Measurements from ENCODE around the gene ZNF536. TPM values are rescaled to one million over a fixed set of nuclear protein-coding genes. Genes with fewer than 3 reads are reported as not detected.

ZNF536 gene
- total RNA-seq, 1 experiment from 2014 or later = not detected

- Histone ChIP-seq H3K56ac (ENCODE audit: insufficient read length, low read depth, low read length) (no peak overlapping the region), H3K4me2 (ENCODE audit: insufficient read depth, insufficient read length, low read length) (peak overlapping the region; percentile 48), H3K18ac (ENCODE audit: insufficient read length, low read depth, low read length) (no peak overlapping the region), H3K4me1 (ENCODE audit: insufficient read depth, low read length) (0 out of 2 replicates have a peak, but pooled peaks cover 3% of the 10 kb centered on the region), H3K79me1 (ENCODE audit: insufficient read depth, low read depth, low read length, poor library complexity, severe bottlenecking) (no peaks in the 10 kb centered on the region), H2BK5ac (ENCODE audit: insufficient read length, low read length) (no peak overlapping the region), H4K91ac (ENCODE audit: insufficient read length, low read depth, low read length) (no peak overlapping the region), H2BK20ac (ENCODE audit: low read depth, low read length, poor library complexity, severe bottlenecking) (no peak overlapping the region), H3K27ac (ENCODE audit: insufficient read length, low read depth, low read length) (no peak overlapping the region), H3K14ac (ENCODE audit: insufficient read depth, low read length) (no peak overlapping the region), H4K8ac (replicated peaks; ENCODE audit: insufficient read length, low read depth, low read length) (no peak overlapping the region), H2AFZ (ENCODE audit: low read length) (no peak overlapping the region), H3K4ac (ENCODE audit: low read depth, low read length) (no peak overlapping the region), H3K9me3 (ENCODE audit: control insufficient read depth, low read depth, low read length) (no peaks in the 10 kb centered on the region), H4K5ac (ENCODE audit: insufficient read length, low read depth, low read length) (no peak overlapping the region), H3K9ac (ENCODE audit: extremely low read depth, insufficient read length, low read length) (no peak overlapping the region), H2BK15ac (ENCODE audit: low read depth, low read length) (no peak overlapping the region), H3K23me2 (ENCODE audit: insufficient read length, low read depth, low read length, poor library complexity, severe bottlenecking) (peaks cover 12% of the 10 kb centered on the region), H2BK12ac (ENCODE audit: insufficient read length, low read depth, low read length) (no peak overlapping the region), H3K27me3 (ENCODE audit: insufficient read depth, low read length) (peaks cover 3% of the 10 kb centered on the region; the same call in 1 of the 2 replicates), H4K20me1 (ENCODE audit: control insufficient read depth, insufficient read depth, insufficient read length) (no peaks in the 10 kb centered on the region), H2BK120ac (ENCODE audit: low read depth, low read length, poor library complexity, severe bottlenecking) (no peak overlapping the region), H3K79me2 (ENCODE audit: insufficient read depth, low read length) (no peaks in the 10 kb centered on the region), H3K23ac (ENCODE audit: insufficient read length, low read depth, low read length) (no peak overlapping the region), H3T11ph (ENCODE audit: low read length) (no peak overlapping the region), H2AK5ac (ENCODE audit: insufficient read length, low read length) (no peak overlapping the region)
- H3K27ac Mint-ChIP-seq = no peak overlapping the region
- no peaks in the 10 kb centered on the region for H3K36me3 Mint-ChIP-seq (ENCODE audit: insufficient read depth in 1 of 3, low read depth in 3 of 3)
- H3K4me1 Mint-ChIP-seq = peaks cover 30 to 49% of the 10 kb centered on the region in 2 experiments
- H3K9me3 Mint-ChIP-seq = peaks cover 0 to 6% of the 10 kb centered on the region in 2 experiments; a peak in 2 of 5 replicates
- WGBS (ENCODE audit: extremely low coverage, insufficient read length, low lambda C conversion rate) = no CpG with 5 or more reads among the region's 21 CpGs
- no peak for TF ChIP-seq CTCF (conservative IDR thresholded peaks at IDR 0.05)
- peak overlapping the region; percentile 72 to 81; a peak in 4 of 5 replicates for H3K4me3 Mint-ChIP-seq
- peaks cover 35% of the 10 kb centered on the region for H3K27me3 Mint-ChIP-seq (ENCODE audit: low read depth)
- DNase-seq = no peak
Measured at GRCh38 chr19:30374539-30374864, 2.3 kb downstream of the ZNF536 start.

All from H9 (cell line).